Erythroblast (primary cell): ENCODE results near the gene MRPS23.

Experiments
- GATA1 ChIP-seq: IDR thresholded peaks from 2 replicates; pipeline ENCODE4 v1.6.1; 2011; ENCODE audit warnings: low read depth, mild to moderate bottlenecking, control low read depth, low read length, moderate library complexity
- POLR2A ChIP-seq: IDR thresholded peaks from 2 replicates; pipeline ENCODE4 v1.6.1; 2011; ENCODE audit warnings: mild to moderate bottlenecking, low read length

DNA sequence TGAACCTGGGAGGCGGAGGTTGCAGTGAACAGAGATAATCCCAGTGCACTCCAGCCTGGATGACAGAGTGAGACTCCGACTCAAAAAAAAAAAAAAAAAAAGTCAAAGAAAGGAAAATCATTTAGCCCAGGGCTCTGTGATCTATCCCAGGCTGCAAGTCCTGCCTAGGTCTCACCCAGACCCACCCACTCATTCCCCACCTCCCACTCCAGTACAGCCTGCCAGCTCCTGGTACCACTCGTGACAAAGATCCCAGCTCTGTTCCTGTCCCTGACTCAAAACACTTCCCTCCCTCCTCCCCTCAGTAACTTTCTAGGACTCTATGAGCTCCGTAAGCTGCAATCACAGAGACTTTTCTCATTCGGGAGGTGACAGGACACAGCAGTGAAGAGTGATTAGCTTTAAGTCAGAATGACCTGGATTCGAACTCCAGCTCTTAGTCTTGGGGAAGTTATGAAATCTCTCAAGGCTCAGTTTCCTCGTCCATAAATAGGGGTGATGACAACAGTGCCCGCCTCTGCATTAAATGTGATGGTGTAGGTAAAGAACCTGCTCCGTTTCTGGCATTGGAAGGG, 28.0 kb upstream of the MRPS23 start:
- TF ChIP-seq POLR2A (no peak), GATA1 (no peak)
